Measurements from ENCODE around the gene EPB41L4B. TPM values are rescaled to one million over a fixed set of nuclear protein-coding genes. Genes with fewer than 3 reads are reported as not detected.
"Not testable (repeated sequence)": the region's sequence is repeated elsewhere in the genome, so short reads cannot be mapped to it uniquely, and the experiment has no call there.

The EPB41L4B gene
- total RNA-seq, 1 experiment from 2014 or later, result 0.55 TPM

DNA sequence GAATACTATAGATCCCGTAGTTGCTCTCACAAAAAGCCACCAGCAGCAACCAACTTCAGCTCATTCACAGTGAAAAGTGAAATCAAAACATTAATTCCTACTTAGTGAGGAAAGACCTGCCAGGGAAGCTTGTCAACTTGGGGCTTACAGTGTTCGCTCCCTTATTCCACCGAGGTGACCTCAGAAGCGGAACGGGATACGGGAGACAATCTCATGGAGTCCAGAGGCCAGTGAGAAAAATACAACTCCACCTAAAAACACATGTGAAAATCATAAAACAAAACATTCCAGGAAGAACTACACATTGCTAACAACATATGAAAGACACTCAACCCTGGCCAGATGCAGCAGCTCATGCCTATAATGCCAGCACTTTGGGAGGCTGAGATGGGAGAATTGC, 11.6 kb downstream of the EPB41L4B start:
- DNase-seq (ENCODE audit: low read depth, low spot score), result no peak
- in situ Hi-C loops (cut with HindIII; ENCODE audit: low pct_unique_long_range_greater_than_20kb, low sequenced_read_pairs), result no loop called here

DNA sequence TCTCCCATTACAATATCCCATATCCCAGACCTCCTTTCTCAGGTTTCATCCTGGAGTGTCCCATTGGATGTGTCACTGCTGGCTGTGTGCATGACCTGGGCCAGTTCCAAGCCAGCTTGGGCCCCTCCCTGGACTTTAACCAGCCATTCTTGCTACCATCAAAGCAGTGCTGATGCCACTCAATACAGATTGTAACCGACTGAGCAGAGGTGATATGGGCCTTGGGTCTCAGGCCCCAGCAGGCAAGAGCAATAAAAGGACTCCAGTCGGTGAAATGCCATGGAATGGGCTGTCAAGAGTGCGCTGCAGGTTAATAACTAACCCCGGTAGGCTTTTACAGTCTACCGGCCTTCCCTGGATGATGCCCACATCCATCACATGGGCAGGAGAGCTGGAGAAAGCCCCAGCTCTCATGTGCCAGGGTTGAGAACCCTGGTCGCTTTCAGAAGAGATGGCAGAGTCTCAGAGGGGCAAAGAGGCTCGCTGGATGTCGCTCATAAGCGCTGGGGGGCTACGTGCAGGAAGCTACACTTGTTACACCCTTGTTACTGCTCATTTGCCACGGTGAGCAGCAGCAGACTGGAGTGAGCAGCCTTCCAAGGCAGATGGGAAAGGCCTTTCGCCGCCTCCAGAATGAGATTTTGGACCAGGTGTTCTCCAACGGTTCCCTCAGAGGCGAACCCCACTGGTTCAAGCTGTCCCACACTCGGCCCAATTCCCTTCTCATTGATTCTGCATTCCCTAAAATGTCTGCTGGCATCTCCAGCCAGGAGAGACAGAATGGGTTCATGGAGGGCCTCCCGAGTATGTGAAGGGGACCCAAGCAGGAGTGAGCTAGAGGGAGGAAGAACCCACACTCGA, 13.2 kb downstream of the EPB41L4B start:
- no peak for DNase-seq (ENCODE audit: low read depth, low spot score)
- in situ Hi-C loops (cut with HindIII; ENCODE audit: low pct_unique_long_range_greater_than_20kb, low sequenced_read_pairs), result no loop called here

DNA sequence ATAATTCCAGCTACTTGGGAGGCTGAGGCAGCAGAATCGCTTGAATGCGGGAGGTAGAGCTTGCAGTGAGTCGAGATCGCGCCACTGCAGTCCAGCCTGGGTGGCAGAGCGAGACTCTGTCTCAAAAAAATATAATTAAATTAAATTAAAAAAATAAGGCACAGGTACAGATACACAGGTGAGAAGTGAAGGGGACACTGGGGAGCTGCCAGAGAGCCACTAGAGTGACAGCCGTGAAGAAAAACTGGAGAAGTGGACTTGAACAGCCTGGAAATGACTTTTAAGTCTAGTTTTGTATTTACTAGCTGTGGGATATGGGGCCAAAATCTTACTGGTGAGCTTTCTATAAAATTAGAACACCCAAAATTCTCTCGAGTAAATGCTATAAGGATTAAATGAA, 15.1 kb downstream of the EPB41L4B start:
- no peak for DNase-seq (ENCODE audit: low read depth, low spot score)
- in situ Hi-C loops (cut with HindIII; ENCODE audit: low pct_unique_long_range_greater_than_20kb, low sequenced_read_pairs), result no loop called here

DNA sequence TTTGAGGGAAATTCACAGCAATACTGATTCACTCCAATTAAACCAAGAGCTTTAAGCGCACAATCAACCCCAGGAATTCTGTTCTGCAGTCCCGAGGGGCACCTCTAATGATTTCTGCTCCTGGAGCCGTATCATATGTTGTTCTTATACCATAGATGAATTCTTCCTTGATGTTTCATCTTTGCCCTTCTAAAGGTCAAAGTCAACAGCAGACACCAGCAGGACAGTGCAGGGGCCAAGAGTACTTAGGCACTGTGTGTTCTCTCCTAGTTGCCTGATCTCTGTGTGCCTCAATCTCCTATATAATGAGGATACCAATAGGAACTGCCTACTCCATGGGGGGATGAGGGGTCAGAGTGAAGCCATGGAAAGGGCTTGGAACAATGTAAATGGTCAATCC, 16.5 kb downstream of the EPB41L4B start:
- in situ Hi-C loops (cut with HindIII; ENCODE audit: low pct_unique_long_range_greater_than_20kb, low sequenced_read_pairs), result no loop called here

DNA sequence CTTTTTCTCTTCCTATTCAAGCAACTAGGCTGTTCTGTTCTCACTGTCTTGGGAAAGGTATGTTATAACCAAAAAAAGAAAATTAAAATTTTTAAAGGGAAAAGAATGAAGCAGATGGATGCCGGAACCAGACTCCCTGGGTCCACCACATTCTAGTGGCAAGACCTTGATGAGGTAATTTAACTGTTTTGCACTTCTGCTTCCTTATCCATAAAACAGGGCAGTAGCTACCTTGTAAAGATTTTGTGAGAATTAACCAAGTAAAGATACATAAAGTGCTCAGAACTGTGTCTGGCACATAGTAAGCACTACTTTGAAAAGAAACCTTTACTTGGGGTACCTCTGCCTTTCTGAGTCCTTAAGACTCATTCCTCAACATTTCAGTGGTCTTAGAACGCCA, 17.0 kb downstream of the EPB41L4B start:
- DNase-seq (ENCODE audit: low read depth, low spot score), result no peak
- in situ Hi-C loops (cut with HindIII; ENCODE audit: low pct_unique_long_range_greater_than_20kb, low sequenced_read_pairs), result no loop called here

More for the DNA sequence above, 16.5 kb downstream of the EPB41L4B start:
- no peak for DNase-seq (ENCODE audit: low read depth, low spot score)

DNA sequence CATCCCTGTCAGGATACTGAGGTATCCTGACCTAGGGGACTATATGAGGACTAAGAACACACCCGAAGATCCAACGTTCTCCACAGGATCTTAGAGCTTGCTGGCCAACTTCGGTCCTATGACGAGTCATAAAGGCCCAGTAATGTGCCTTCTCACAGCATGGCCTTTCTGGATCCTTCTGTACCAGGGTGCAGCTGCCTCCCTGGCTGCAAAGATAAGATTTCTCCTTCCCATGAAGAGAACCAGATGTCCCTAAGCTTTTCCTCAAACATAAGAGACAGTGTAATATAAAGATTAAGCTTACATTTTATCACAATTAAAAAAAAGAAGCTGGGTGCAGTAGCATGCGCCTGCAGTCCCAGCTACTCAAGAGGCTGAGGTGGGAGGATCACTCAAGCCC, 18.3 kb downstream of the EPB41L4B start:
- in situ Hi-C loops (cut with HindIII; ENCODE audit: low pct_unique_long_range_greater_than_20kb, low sequenced_read_pairs), result no loop called here
- no peak for DNase-seq (ENCODE audit: low read depth, low spot score)

DNA sequence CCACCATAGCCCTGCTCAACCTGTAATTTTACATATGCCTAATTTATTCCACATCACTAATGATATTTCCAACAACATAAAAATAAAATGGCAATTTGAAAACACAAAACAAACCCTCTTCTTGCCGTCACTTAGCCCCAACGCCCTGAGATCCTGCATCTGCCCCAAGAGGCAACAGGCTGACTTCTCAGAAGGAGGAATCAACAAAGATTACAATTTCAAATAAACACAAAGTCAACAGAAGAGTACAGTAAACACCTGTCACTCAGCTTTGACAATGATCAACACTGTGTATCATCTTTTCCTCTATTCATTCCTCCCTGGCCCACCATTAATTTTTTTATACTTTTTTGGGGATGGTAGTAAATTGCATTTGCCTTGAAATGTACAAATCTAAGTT, 19.8 kb downstream of the EPB41L4B start:
- DNase-seq (ENCODE audit: low read depth, low spot score), result no peak
- in situ Hi-C loops (cut with HindIII; ENCODE audit: low pct_unique_long_range_greater_than_20kb, low sequenced_read_pairs), result no loop called here

DNA sequence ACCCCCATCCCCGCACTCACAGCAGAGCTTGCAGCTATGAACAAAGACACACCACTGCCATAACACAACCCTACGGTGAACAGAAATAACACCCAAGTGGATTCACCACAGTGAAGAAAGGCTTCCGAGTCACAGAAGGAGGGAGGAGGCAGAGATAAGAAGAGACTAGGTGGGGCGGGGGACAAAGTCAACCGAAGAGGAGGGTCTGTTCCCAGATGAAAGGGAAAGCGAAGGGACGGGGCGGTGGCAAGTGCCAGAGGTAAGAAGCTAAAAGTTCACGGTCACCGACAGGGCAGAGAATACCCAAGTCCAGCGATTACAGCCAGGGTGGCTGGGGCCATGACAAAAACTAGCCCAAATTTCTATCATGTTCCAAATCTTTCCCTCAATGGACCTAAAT, 21.0 kb downstream of the EPB41L4B start:
- no peak for DNase-seq (ENCODE audit: low read depth, low spot score)
- in situ Hi-C loops (cut with HindIII; ENCODE audit: low pct_unique_long_range_greater_than_20kb, low sequenced_read_pairs), result no loop called here

DNA sequence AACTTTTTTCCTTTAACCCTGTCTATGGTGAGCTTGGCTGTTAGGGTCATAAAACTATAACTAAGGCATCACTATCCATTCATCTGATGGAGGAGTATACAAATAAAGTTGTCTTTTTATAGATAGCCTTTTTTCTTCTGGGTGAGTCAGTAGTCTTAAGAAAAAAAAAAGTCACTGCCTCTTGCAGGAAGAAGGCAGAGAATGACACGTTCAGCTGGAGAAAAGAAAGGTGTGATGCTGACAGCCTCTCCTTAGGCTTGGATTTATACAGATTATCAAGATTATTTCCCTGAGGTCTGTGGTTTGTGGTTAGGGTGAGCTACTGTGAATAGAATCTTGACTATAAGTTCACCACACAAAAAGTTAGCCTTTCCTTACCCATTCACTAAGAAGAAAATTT, 23.0 kb downstream of the EPB41L4B start:
- in situ Hi-C loops (cut with HindIII; ENCODE audit: low pct_unique_long_range_greater_than_20kb, low sequenced_read_pairs), result no loop called here

DNA sequence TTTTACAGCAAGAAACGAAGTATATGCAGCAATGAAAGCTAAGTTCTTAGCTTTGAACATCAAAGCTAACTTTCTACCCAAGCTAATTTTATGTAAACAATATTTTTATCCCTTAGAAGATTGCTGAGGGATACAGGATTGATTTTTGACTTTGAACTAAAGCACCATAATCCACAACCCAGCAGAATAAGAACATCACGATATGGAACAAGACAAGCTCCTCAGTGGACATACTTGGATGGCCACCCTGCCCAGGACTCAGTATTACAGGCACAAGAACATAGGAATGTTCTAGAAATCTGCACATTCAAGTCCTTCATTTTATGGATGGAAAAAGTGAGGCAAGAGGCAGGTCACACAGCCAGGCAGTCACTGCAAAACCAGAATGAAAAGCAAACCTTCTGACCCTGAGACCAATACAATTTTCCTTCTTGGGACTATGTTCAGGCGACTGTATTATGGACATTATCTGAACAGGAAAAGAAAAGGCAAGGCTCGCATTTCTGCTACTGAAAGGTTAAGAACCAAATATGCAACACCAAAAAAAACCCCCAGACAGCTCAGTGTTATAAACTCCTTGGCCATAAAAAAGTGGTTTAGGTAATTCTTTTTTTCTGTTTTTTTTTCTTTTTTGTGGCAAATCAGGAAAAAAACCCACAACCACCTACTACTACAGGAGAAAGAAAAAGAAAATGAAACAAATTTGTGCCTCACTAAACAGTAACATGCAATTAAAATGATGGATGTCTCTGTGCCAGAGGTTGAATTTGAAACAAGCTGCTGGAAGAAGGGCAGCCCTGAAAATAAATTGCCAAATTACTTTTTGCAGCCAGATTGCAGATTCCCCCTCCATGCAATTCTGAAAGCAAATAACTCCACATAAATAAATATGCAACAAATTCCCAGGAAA, 25.4 kb downstream of the EPB41L4B start:
- in situ Hi-C loops (cut with HindIII; ENCODE audit: low pct_unique_long_range_greater_than_20kb, low sequenced_read_pairs), result no loop called here
- DNase-seq (ENCODE audit: low read depth, low spot score), result no peak

More for the DNA sequence above, 23.0 kb downstream of the EPB41L4B start:
- DNase-seq (ENCODE audit: low read depth, low spot score), result no peak

DNA sequence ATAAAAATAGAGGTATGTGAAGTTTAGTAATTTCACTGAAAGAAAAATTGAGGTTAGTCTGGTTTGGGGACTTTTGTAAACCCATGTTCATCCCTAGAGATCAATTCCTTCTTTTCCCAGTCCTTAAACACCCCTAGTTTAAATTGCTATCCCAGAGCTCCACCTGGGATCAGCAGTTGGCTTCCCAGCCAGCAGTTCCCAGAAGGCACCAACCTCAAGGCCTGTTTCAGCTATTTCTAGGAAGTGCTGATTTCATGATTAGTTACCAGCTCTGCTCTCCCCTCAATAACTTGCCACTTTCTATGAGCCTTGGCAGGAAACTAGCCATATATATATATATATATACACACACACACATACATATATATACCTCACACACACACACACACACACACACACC, 30.5 kb downstream of the EPB41L4B start:
- DNase-seq (ENCODE audit: low read depth, low spot score), result no peak
- in situ Hi-C loops (cut with HindIII; ENCODE audit: low pct_unique_long_range_greater_than_20kb, low sequenced_read_pairs), result no loop called here

DNA sequence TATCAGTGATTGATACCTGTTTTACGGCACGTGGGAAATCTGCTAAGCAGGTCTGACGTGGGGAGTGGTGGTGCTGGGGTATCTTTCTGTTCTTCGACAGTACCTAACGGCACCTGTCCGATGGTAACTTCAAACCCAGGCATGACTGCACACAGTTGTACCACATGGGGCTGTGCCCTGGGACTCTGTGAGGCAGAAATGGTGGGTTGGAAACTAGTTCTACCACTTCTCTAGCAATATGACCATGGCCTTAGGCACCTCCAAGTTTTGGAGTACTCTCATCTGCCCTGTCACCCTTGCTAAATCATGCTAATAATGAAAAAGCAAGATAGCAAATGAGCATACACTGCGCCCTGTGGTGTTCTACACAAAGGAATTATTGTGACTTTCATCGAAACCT, 30.9 kb downstream of the EPB41L4B start:
- in situ Hi-C loops (cut with HindIII; ENCODE audit: low pct_unique_long_range_greater_than_20kb, low sequenced_read_pairs), result no loop called here
- DNase-seq (ENCODE audit: low read depth, low spot score), result no peak

DNA sequence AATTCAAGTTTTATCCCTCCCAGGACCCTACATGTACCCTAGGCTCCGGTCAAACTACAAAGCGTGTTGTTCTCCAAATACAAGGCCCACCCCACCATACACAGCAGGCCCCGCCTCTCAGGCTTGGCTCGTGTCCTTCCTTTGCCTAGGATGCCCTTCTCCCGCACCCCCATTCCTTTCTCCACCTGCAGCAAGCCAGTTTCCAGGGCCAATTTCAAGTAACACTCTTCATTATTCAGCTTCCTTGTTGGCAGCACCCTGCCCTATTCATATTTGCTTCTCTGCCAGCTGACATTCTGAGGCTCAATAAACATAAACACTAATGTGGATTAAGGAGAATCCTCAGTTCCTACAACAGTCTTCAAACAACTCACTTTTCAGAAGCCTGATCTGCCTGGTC, 31.7 kb downstream of the EPB41L4B start:
- in situ Hi-C loops (cut with HindIII; ENCODE audit: low pct_unique_long_range_greater_than_20kb, low sequenced_read_pairs), result no loop called here
- no peak for DNase-seq (ENCODE audit: low read depth, low spot score)

DNA sequence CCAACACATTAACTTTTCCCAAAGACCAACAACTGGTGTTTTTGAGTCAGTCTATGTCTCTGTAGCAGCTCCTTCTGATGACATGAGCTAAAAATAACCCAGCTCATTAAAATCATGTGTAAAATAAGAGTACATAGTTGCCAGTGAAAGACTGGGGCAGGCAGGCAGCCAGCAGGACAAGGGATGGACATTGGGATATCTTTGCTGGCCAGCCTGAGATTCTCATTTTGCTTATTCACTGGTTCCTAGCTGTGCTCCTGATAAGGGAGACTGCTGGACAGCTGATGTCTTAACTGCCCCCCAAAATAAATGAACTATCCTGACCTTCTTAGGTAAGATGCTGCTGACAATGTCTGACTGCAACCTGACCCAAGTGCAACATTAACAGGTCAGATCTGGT, 33.9 kb downstream of the EPB41L4B start:
- no peak for DNase-seq (ENCODE audit: low read depth, low spot score)
- in situ Hi-C loops (cut with HindIII; ENCODE audit: low pct_unique_long_range_greater_than_20kb, low sequenced_read_pairs), result no loop called here

DNA sequence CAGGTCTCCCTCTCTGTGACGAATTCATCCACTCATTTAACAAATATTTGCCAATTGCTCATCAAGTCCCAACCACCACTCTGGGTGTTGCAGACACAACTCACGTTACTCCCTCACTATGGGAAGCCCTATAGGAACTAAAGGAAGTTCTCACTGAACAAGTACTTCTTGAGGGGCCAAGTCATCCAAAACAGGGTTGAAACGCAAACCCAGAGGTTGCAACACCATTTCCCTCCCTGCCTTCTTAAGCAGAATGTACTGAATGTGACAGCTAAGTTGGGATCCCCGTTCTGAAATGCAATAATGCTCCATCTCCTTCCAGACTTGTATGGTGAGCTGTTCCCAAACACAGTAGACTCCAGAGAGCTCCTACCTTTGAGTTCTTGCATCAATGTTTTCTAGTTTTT, 34.3 kb downstream of the EPB41L4B start:
- in situ Hi-C loops (cut with HindIII; ENCODE audit: low pct_unique_long_range_greater_than_20kb, low sequenced_read_pairs), result no loop called here
- no peak for DNase-seq (ENCODE audit: low read depth, low spot score)

DNA sequence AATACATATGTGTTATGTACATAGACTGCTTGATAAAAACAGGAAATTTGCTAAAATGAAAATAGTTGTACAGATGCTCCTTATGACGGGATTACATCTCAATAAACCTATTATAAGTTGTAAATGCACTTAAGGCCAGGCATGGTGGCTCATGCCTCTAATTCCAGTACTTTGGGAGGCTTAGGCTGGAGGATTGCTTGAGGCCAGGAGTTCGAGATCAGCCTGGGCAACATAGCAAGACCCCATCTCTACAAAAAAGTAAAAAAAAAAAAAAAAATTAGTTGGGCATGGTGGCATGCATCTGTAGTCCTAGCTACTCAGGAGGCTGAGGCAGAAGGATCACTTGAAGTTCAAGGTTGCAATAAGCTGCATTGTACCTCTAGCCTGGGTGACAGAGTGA, 37.2 kb downstream of the EPB41L4B start:
- DNase-seq (ENCODE audit: low read depth, low spot score); in situ Hi-C loops (cut with HindIII; ENCODE audit: low pct_unique_long_range_greater_than_20kb, low sequenced_read_pairs): not testable (repeated sequence)

DNA sequence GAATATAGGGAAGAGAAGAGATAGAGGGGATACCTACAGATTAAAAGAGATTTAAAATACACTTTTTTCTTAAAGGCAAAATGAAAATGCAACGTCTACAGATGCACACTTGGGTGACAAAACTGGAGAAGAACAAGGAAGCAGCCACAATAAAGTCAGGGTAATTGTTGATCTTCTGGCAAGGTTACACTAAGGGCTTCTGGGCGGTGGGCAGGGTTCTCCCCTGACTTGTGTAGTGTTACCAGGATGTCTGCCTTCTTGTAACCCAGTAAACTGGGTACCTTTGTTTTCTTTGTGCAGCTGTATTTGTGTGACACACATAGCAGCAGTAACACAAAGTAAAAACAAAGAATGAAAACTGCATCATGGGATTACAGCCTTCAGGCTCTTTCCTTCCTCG, 37.8 kb downstream of the EPB41L4B start:
- DNase-seq (ENCODE audit: low read depth, low spot score), result no peak
- in situ Hi-C loops (cut with HindIII; ENCODE audit: low pct_unique_long_range_greater_than_20kb, low sequenced_read_pairs), result no loop called here

DNA sequence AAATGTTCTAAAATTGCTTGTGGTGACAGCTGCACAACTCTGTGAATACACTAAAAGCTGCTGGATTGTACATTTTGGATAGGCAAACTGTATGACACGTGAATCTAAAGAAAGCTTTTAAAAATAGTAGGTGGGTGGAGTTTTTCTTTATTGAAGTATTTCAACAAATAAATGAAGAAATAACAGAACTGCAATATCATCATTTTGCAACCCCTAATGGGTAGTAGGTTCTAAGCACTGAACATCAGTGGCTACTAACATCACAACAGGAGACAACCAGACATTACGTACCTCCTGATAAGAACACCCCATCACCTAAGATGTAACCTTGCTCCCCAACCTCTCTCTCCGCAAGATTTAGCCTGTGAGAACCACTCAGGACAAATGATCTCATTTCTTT, 38.6 kb downstream of the EPB41L4B start:
- in situ Hi-C loops (cut with HindIII; ENCODE audit: low pct_unique_long_range_greater_than_20kb, low sequenced_read_pairs), result no loop called here
- DNase-seq (ENCODE audit: low read depth, low spot score), result no peak

DNA sequence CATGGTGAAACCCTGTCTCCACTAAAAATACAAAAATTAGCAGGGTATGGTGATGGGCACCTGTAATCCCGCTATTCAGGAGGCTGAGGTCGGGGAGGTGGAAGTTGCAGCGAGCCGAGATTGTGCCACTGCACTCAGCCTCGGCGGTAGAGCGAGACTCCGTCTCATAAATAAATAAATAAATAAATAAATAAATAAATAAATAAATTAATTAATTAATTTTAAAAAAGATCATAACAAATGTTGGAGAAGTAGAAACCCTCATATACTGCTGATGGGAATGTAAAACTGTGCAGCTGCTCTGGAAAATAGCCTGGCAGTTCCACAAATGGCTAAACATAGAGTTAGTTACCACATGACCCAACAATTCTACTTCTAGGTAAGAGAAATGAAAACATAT, 39.3 kb downstream of the EPB41L4B start:
- in situ Hi-C loops (cut with HindIII; ENCODE audit: low pct_unique_long_range_greater_than_20kb, low sequenced_read_pairs), result no loop called here
- no peak for DNase-seq (ENCODE audit: low read depth, low spot score)

All from SK-MEL-5 (cell line).